ENCODE measurements around the gene SLC44A5.
"Not testable (repeated sequence)": the region's sequence is repeated elsewhere in the genome, so short reads cannot be mapped to it uniquely, and the experiment has no call there.

Gene SLC44A5

GRCh38 chr1:75421371-75421770, 189.5 kb downstream of the SLC44A5 start:
- no peak for TF ChIP-seq POLR2A (IDR thresholded peaks at IDR 0.05; ENCODE audit: extremely low read depth, insufficient read length)
- H3K4me3 ChIP-seq (ENCODE audit: low read depth, low read length) = no peak overlapping the region
- DNase-seq (ENCODE audit: low read depth) = no peak

DNA sequence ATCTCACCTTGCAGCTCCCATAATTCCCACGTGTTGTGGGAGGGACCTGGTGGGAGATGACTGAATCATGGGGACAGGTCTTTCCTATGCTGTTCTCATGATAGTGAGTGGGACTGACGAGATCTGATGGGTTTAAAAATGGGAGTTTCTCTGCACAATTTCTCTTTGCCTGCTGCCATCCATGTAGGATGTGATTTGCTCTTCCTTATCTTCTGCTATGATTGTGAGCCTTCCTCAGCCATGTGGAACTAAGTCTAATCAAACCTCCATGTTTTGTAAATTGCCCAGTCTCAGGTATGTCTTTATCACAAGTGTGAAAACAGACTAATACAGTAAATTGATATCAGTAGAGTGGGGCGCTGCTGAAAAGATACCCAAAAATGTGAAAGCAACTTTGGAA, 195.7 kb downstream of the SLC44A5 start:
- TF ChIP-seq, protein P1, sequence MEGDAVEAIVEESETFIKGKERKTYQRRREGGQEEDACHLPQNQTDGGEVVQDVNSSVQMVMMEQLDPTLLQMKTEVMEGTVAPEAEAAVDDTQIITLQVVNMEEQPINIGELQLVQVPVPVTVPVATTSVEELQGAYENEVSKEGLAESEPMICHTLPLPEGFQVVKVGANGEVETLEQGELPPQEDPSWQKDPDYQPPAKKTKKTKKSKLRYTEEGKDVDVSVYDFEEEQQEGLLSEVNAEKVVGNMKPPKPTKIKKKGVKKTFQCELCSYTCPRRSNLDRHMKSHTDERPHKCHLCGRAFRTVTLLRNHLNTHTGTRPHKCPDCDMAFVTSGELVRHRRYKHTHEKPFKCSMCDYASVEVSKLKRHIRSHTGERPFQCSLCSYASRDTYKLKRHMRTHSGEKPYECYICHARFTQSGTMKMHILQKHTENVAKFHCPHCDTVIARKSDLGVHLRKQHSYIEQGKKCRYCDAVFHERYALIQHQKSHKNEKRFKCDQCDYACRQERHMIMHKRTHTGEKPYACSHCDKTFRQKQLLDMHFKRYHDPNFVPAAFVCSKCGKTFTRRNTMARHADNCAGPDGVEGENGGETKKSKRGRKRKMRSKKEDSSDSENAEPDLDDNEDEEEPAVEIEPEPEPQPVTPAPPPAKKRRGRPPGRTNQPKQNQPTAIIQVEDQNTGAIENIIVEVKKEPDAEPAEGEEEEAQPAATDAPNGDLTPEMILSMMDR (IDR thresholded peaks at IDR 0.05; ENCODE audit: low read depth, low read length) = no peak
- TF ChIP-seq MYC (IDR thresholded peaks at IDR 0.05; ENCODE audit: low read depth, low read length) (no peak), MAX (IDR thresholded peaks at IDR 0.05; ENCODE audit: low read depth, low read length) (no peak), POLR2A (IDR thresholded peaks at IDR 0.05; ENCODE audit: extremely low read depth, insufficient read length) (no peak)
- H3K4me3 ChIP-seq (ENCODE audit: low read depth, low read length) = no peak overlapping the region
- no peak for DNase-seq (ENCODE audit: low read depth)

- DNase-seq (ENCODE audit: low read depth) = no peak
- H3K4me3 ChIP-seq (ENCODE audit: low read depth, low read length) = no peak overlapping the region
- TF ChIP-seq MAX (IDR thresholded peaks at IDR 0.05; ENCODE audit: low read depth, low read length) = no peak
- TF ChIP-seq POLR2A (IDR thresholded peaks at IDR 0.05; ENCODE audit: extremely low read depth, insufficient read length) = no peak
- TF ChIP-seq MYC (IDR thresholded peaks at IDR 0.05; ENCODE audit: low read depth, low read length) = no peak
- TF ChIP-seq, protein P1 (IDR thresholded peaks at IDR 0.05; ENCODE audit: low read depth, low read length) = no peak
Measured at GRCh38 chr1:75412616-75413015, 198.3 kb downstream of the SLC44A5 start.

GRCh38 chr1:75404681-75405080, 206.2 kb downstream of the SLC44A5 start:
- DNase-seq (ENCODE audit: low read depth) = not testable (repeated sequence)

GRCh38 chr1:75403147-75403646, 207.7 kb downstream of the SLC44A5 start:
- DNase-seq (ENCODE audit: low read depth) = not testable (repeated sequence)

More at GRCh38 chr1:75404681-75405080, 206.2 kb downstream of the SLC44A5 start:
- not testable (repeated sequence) for H3K4me3 ChIP-seq (ENCODE audit: low read depth, low read length)

GRCh38 chr1:75400716-75401115, 210.2 kb downstream of the SLC44A5 start:
- DNase-seq (ENCODE audit: low read depth) = no peak
- TF ChIP-seq MAX (IDR thresholded peaks at IDR 0.05; ENCODE audit: low read depth, low read length) (no peak), POLR2A (IDR thresholded peaks at IDR 0.05; ENCODE audit: extremely low read depth, insufficient read length) (no peak), MYC (IDR thresholded peaks at IDR 0.05; ENCODE audit: low read depth, low read length) (no peak)
- TF ChIP-seq, protein P1 (IDR thresholded peaks at IDR 0.05; ENCODE audit: low read depth, low read length) = no peak

More at GRCh38 chr1:75403147-75403646, 207.7 kb downstream of the SLC44A5 start:
- H3K4me3 ChIP-seq (ENCODE audit: low read depth, low read length) = not testable (repeated sequence)

GRCh38 chr1:75396745-75397144, 214.2 kb downstream of the SLC44A5 start:
- TF ChIP-seq, protein P1 (IDR thresholded peaks at IDR 0.05; ENCODE audit: low read depth, low read length) = no peak
- TF ChIP-seq POLR2A (IDR thresholded peaks at IDR 0.05; ENCODE audit: extremely low read depth, insufficient read length) = no peak
- TF ChIP-seq MAX (IDR thresholded peaks at IDR 0.05; ENCODE audit: low read depth, low read length) = no peak
- no peak for TF ChIP-seq MYC (IDR thresholded peaks at IDR 0.05; ENCODE audit: low read depth, low read length)
- no peak for DNase-seq (ENCODE audit: low read depth)
- no peak overlapping the region for H3K4me3 ChIP-seq (ENCODE audit: low read depth, low read length)

More at GRCh38 chr1:75400716-75401115, 210.2 kb downstream of the SLC44A5 start:
- H3K4me3 ChIP-seq (ENCODE audit: low read depth, low read length) = no peak overlapping the region
